Peyer's patch (tissue), 4 donors: ENCODE data around the gene BEGAIN. TPM values are rescaled to one million over a fixed set of nuclear protein-coding genes. Genes with fewer than 3 reads are reported as not detected.

Source experiments
- DNase-seq, 3 donors: peaks; one replicate each; pipeline ENCODE4 v3.0.0-alpha.2; 2017 to 2019
- H3K27ac ChIP-seq, 4 donors: fragments of 200-600 bp; sonication (generic); one replicate each; pipeline ENCODE4 v1.5.1; 2016 to 2019
- H3K27me3 ChIP-seq, 2 donors: fragments of 200-600 bp; sonication (generic); one replicate each; pipeline ENCODE4 v1.5.1; 2019
- H3K36me3 ChIP-seq, 3 donors: fragments of 200-600 bp; sonication (generic); one replicate each; pipeline ENCODE4 v1.5.1; 2016 to 2019
- H3K4me1 ChIP-seq, 4 donors: fragments of 200-600 bp; sonication (generic); one replicate each; pipeline ENCODE4 v1.5.1; 2016 to 2019
- H3K4me3 ChIP-seq, 4 donors: fragments of 200-600 bp; sonication (generic); 1 replicate in 3 of 4; 2 replicates in 1 of 4; pipeline ENCODE4 v1.5.1; 2016 to 2019; ENCODE audit warnings: mild to moderate bottlenecking in 1 of 4
- H3K9me3 ChIP-seq, 4 donors: fragments of 200-600 bp; sonication (generic); one replicate each; pipeline ENCODE4 v1.5.1; 2016 to 2019; ENCODE audit warnings: mild to moderate bottlenecking in 1 of 4
- CTCF ChIP-seq, 6 experiments: fragments of 450-650 bp in 4 of 6; fragments of 200-600 bp in 2 of 6; sonication (generic) in 1 of 6; IDR thresholded peaks; one replicate each; pipeline ENCODE4 v1.5.1; 2017 to 2019; ENCODE audit warnings: antibody characterized with exemption in 6 of 6, mild to moderate bottlenecking in 3 of 6, moderate library complexity in 1 of 6
- POLR2A ChIP-seq, 2 donors: fragments of 450-650 bp; IDR thresholded peaks; one replicate each; pipeline ENCODE4 v1.5.1; 2017; ENCODE audit warnings: antibody characterized with exemption in 2 of 2, mild to moderate bottlenecking in 2 of 2, moderate library complexity in 2 of 2
- total RNA-seq, 4 donors: library from RNA; depleted of rRNA; stranded (reverse); fragments of >200 nt; gene quantifications; one replicate each; pipeline ENCODE4 v1.1.0, GENCODE V29; 2016

Gene BEGAIN
- total RNA-seq, 4 donors from 2014 or later = 1.6 to 31.8 (median 6.6) TPM; not detected in 1

- peak in 1 of 3 donors; percentile 48 for DNase-seq
- no peak overlapping the region for H3K27ac ChIP-seq
Observed at GRCh38 chr14:100622708-100623485, 35.7 kb upstream of the BEGAIN start.

GRCh38 chr14:100622224-100622623 lies 35.0 kb upstream of the BEGAIN start:
- Histone ChIP-seq H3K36me3 (no peaks in the 10 kb centered on the region), H3K27ac (no peak overlapping the region), H3K4me1 (peaks cover 0 to 19% (median 0%) of the 10 kb centered on the region in 4 donors), H3K4me3 (no peak overlapping the region), H3K27me3 (no peaks in the 10 kb centered on the region), H3K9me3 (no peaks in the 10 kb centered on the region)
- peak in 2 of 3 donors; percentile 36 to 50 for DNase-seq
- no peak for TF ChIP-seq POLR2A (IDR thresholded peaks at IDR 0.05)
- no peak for TF ChIP-seq CTCF (IDR thresholded peaks at IDR 0.05)

More at GRCh38 chr14:100622708-100623485, 35.7 kb upstream of the BEGAIN start:
- Histone ChIP-seq H3K36me3 (no peaks in the 10 kb centered on the region), H3K4me3 (no peak overlapping the region), H3K27me3 (no peaks in the 10 kb centered on the region), H3K4me1 (peaks cover 0 to 13% (median 0%) of the 10 kb centered on the region in 4 donors), H3K9me3 (no peaks in the 10 kb centered on the region)
- TF ChIP-seq POLR2A (IDR thresholded peaks at IDR 0.05) (no peak), CTCF (IDR thresholded peaks at IDR 0.05) (no peak)

- Histone ChIP-seq H3K27ac (no peak overlapping the region), H3K27me3 (no peaks in the 10 kb centered on the region), H3K4me1 (peaks cover 0 to 20% (median 0%) of the 10 kb centered on the region in 4 donors), H3K9me3 (no peaks in the 10 kb centered on the region), H3K36me3 (no peaks in the 10 kb centered on the region), H3K4me3 (no peak overlapping the region)
- TF ChIP-seq CTCF (IDR thresholded peaks at IDR 0.05) (no peak), POLR2A (IDR thresholded peaks at IDR 0.05) (no peak)
- peak in 1 of 3 donors; percentile 45 for DNase-seq
Observed at GRCh38 chr14:100621806-100622205, 34.6 kb upstream of the BEGAIN start.

GRCh38 chr14:100620255-100621100 lies 33.3 kb upstream of the BEGAIN start:
- peak in 1 of 3 donors; percentile 31 for DNase-seq
- no peak overlapping the region for H3K4me3 ChIP-seq
- H3K4me1 ChIP-seq = peaks cover 0 to 20% (median 0%) of the 10 kb centered on the region in 4 donors
- H3K27ac ChIP-seq = no peak overlapping the region
- no peaks in the 10 kb centered on the region for H3K27me3 ChIP-seq
- no peaks in the 10 kb centered on the region for H3K36me3 ChIP-seq
- TF ChIP-seq POLR2A (IDR thresholded peaks at IDR 0.05) (no peak), CTCF (IDR thresholded peaks at IDR 0.05) (no peak)
- H3K9me3 ChIP-seq = no peaks in the 10 kb centered on the region

- peak in 1 of 3 donors; percentile 26 for DNase-seq
- Histone ChIP-seq H3K9me3 (no peaks in the 10 kb centered on the region), H3K36me3 (no peaks in the 10 kb centered on the region), H3K4me3 (no peak overlapping the region), H3K4me1 (peaks cover 0 to 20% (median 0%) of the 10 kb centered on the region in 4 donors), H3K27ac (no peak overlapping the region), H3K27me3 (no peaks in the 10 kb centered on the region)
- no peak for TF ChIP-seq CTCF (IDR thresholded peaks at IDR 0.05)
- TF ChIP-seq POLR2A (IDR thresholded peaks at IDR 0.05) = no peak
Observed at GRCh38 chr14:100619396-100620254, 32.4 kb upstream of the BEGAIN start.
